Activated CD4-positive, alpha-beta memory T cell treated with anti-CD3 and anti-CD28 coated beads for 36 hours (primary cell): ENCODE results near the gene CRIM1. TPM values are rescaled to one million over a fixed set of nuclear protein-coding genes. Genes with fewer than 3 reads are reported as not detected.
A peak's percentile ranks its signal among the peaks of the same experiment; 100 is the strongest.

Source experiments
- CTCF ChIA-PET: fragments of 350-600 bp; sonication (Branson Sonifier 250); formaldehyde crosslinking; loops from one replicate; lab custom pipeline; 2021; ENCODE audit warnings: antibody characterized with exemption, inconsistent platforms; lab: Charles Lee
- POLR2A ChIA-PET: fragments of 350-600 bp; sonication (Branson Sonifier 250); formaldehyde crosslinking; loops from one replicate; lab custom pipeline; 2021; ENCODE audit warnings: antibody characterized with exemption; lab: Charles Lee
- DNase-seq: peaks from one replicate; pipeline ENCODE4 v3.0.0-alpha.2; 2020
- H3K27ac Mint-ChIP-seq: one replicate; pipeline ENCODE4 v1.8.0; 2021; ENCODE audit warnings: mixed read lengths
- H3K27me3 Mint-ChIP-seq: one replicate; pipeline ENCODE4 v1.8.0; 2021; ENCODE audit warnings: mixed read lengths
- H3K36me3 Mint-ChIP-seq: one replicate; pipeline ENCODE4 v1.8.0; 2021; ENCODE audit warnings: mixed read lengths
- H3K4me1 Mint-ChIP-seq: one replicate; pipeline ENCODE4 v1.8.0; 2021; ENCODE audit warnings: low read depth, mixed read lengths
- H3K4me3 Mint-ChIP-seq: one replicate; pipeline ENCODE4 v1.8.0; 2021; ENCODE audit warnings: mild to moderate bottlenecking, mixed read lengths
- H3K9me3 Mint-ChIP-seq: one replicate; pipeline ENCODE4 v1.8.0; 2021; ENCODE audit warnings: mixed read lengths
- intact Hi-C: fragments of 100-400 bp; cut with micrococcal nuclease; formaldehyde crosslinking; loops from one replicate; pipeline ENCODE4 v1.15.1; 2023
- total RNA-seq, 2 experiments: library from RNA; stranded (reverse); gene quantifications; one replicate each; pipeline ENCODE4 v1.2.3, GENCODE V29; 2021

Gene CRIM1
- total RNA-seq, 2 experiments from 2014 or later, result 5.3 to 5.5 TPM

GRCh38 chr2:36389577-36389976, 34.0 kb downstream of the CRIM1 start:
- H3K27me3 Mint-ChIP-seq, result peaks cover 5% of the 10 kb centered on the region
- H3K4me3 Mint-ChIP-seq, result no peak overlapping the region
- H3K9me3 Mint-ChIP-seq, result no peaks in the 10 kb centered on the region
- no peak overlapping the region for H3K27ac Mint-ChIP-seq
- H3K4me1 Mint-ChIP-seq, result peaks cover 7% of the 10 kb centered on the region
- H3K36me3 Mint-ChIP-seq, result no peaks in the 10 kb centered on the region
- intact Hi-C loops, result no loop called here
- POLR2A ChIA-PET, result no interaction called here
- CTCF ChIA-PET, result interaction anchor here (1.1 kb wide), 1 partner anchor 37 kb away, joined by 3 read pairs; no protein-coding TSS in a partner anchor
- no peak for DNase-seq

- ChIA-PET CTCF (no interaction called here), POLR2A (no interaction called here)
- DNase-seq, result no peak
- intact Hi-C loops, result no loop called here
- Mint-ChIP-seq H3K27ac (no peak overlapping the region), H3K9me3 (no peaks in the 10 kb centered on the region), H3K27me3 (no peaks in the 10 kb centered on the region), H3K36me3 (no peaks in the 10 kb centered on the region), H3K4me3 (no peak overlapping the region), H3K4me1 (peaks cover 2% of the 10 kb centered on the region)
Observed at GRCh38 chr2:36392571-36393255, 37.1 kb downstream of the CRIM1 start.

GRCh38 chr2:36393738-36394256, 38.2 kb downstream of the CRIM1 start:
- POLR2A ChIA-PET, result no interaction called here
- no peaks in the 10 kb centered on the region for H3K9me3 Mint-ChIP-seq
- no peaks in the 10 kb centered on the region for H3K4me1 Mint-ChIP-seq
- no peak for DNase-seq
- intact Hi-C loops, result no loop called here
- no peak overlapping the region for H3K27ac Mint-ChIP-seq
- H3K4me3 Mint-ChIP-seq, result no peak overlapping the region
- CTCF ChIA-PET, result no interaction called here
- H3K36me3 Mint-ChIP-seq, result no peaks in the 10 kb centered on the region
- H3K27me3 Mint-ChIP-seq, result no peaks in the 10 kb centered on the region

- intact Hi-C loops, result no loop called here
- DNase-seq, result no peak
- H3K4me3 Mint-ChIP-seq, result no peak overlapping the region
- H3K27me3 Mint-ChIP-seq, result no peaks in the 10 kb centered on the region
- POLR2A ChIA-PET, result no interaction called here
- CTCF ChIA-PET, result interaction anchor here (0.6 kb wide), 2 partner anchors 17 to 117 kb away, joined by 3 read pairs; no protein-coding TSS in a partner anchor
- H3K9me3 Mint-ChIP-seq, result no peaks in the 10 kb centered on the region
- no peaks in the 10 kb centered on the region for H3K36me3 Mint-ChIP-seq
- H3K27ac Mint-ChIP-seq, result no peak overlapping the region
- no peaks in the 10 kb centered on the region for H3K4me1 Mint-ChIP-seq
Observed at GRCh38 chr2:36394804-36395203, 39.2 kb downstream of the CRIM1 start.

- H3K27me3 Mint-ChIP-seq, result no peaks in the 10 kb centered on the region
- no peaks in the 10 kb centered on the region for H3K9me3 Mint-ChIP-seq
- CTCF ChIA-PET, result no interaction called here
Observed at GRCh38 chr2:36395866-36396265, 40.3 kb downstream of the CRIM1 start.

GRCh38 chr2:36396878-36397539, 41.4 kb downstream of the CRIM1 start:
- Mint-ChIP-seq H3K27ac (no peak overlapping the region), H3K36me3 (no peaks in the 10 kb centered on the region), H3K9me3 (no peaks in the 10 kb centered on the region), H3K4me3 (no peak overlapping the region), H3K27me3 (no peaks in the 10 kb centered on the region), H3K4me1 (no peaks in the 10 kb centered on the region)
- POLR2A ChIA-PET, result no interaction called here
- CTCF ChIA-PET, result interaction anchor here (0.6 kb wide), 1 partner anchor 140 kb away, joined by 3 read pairs; no protein-coding TSS in a partner anchor
- intact Hi-C loops, result no loop called here
- DNase-seq, result no peak

More at GRCh38 chr2:36395866-36396265, 40.3 kb downstream of the CRIM1 start:
- no peak for DNase-seq
- Mint-ChIP-seq H3K36me3 (no peaks in the 10 kb centered on the region), H3K4me3 (no peak overlapping the region), H3K27ac (no peak overlapping the region), H3K4me1 (no peaks in the 10 kb centered on the region)
- intact Hi-C loops, result no loop called here
- POLR2A ChIA-PET, result no interaction called here

GRCh38 chr2:36397728-36398413, 42.3 kb downstream of the CRIM1 start:
- POLR2A ChIA-PET, result no interaction called here

GRCh38 chr2:36399050-36399449, 43.5 kb downstream of the CRIM1 start:
- no peak for DNase-seq
- ChIA-PET CTCF (interaction anchor here (0.7 kb wide), 1 partner anchor 25 kb away, joined by 3 read pairs; no protein-coding TSS in a partner anchor), POLR2A (no interaction called here)
- Mint-ChIP-seq H3K4me1 (no peaks in the 10 kb centered on the region), H3K36me3 (no peaks in the 10 kb centered on the region), H3K4me3 (no peak overlapping the region), H3K27ac (no peak overlapping the region), H3K27me3 (no peaks in the 10 kb centered on the region), H3K9me3 (no peaks in the 10 kb centered on the region)
- intact Hi-C loops, result no loop called here

More at GRCh38 chr2:36397728-36398413, 42.3 kb downstream of the CRIM1 start:
- Mint-ChIP-seq H3K4me1 (no peaks in the 10 kb centered on the region), H3K27ac (no peak overlapping the region), H3K27me3 (no peaks in the 10 kb centered on the region), H3K4me3 (no peak overlapping the region), H3K36me3 (no peaks in the 10 kb centered on the region), H3K9me3 (no peaks in the 10 kb centered on the region)
- intact Hi-C loops, result no loop called here
- no peak for DNase-seq
- CTCF ChIA-PET, result no interaction called here

GRCh38 chr2:36403675-36404230, 48.2 kb downstream of the CRIM1 start:
- CTCF ChIA-PET, result interaction anchor here (1.5 kb wide), 1 partner anchor 51 kb away, joined by 4 read pairs; no protein-coding TSS in a partner anchor

GRCh38 chr2:36404318-36404717, 48.7 kb downstream of the CRIM1 start:
- no peak overlapping the region for H3K27ac Mint-ChIP-seq
- no peaks in the 10 kb centered on the region for H3K4me1 Mint-ChIP-seq
- no peak overlapping the region for H3K4me3 Mint-ChIP-seq
- no peaks in the 10 kb centered on the region for H3K9me3 Mint-ChIP-seq
- ChIA-PET CTCF (interaction anchor here (1.5 kb wide), 1 partner anchor 51 kb away, joined by 4 read pairs; no protein-coding TSS in a partner anchor), POLR2A (no interaction called here)
- DNase-seq, result no peak
- no peaks in the 10 kb centered on the region for H3K36me3 Mint-ChIP-seq
- H3K27me3 Mint-ChIP-seq, result no peaks in the 10 kb centered on the region
- intact Hi-C loops, result no loop called here

More at GRCh38 chr2:36403675-36404230, 48.2 kb downstream of the CRIM1 start:
- Mint-ChIP-seq H3K36me3 (no peaks in the 10 kb centered on the region), H3K4me1 (no peaks in the 10 kb centered on the region), H3K27ac (no peak overlapping the region), H3K27me3 (no peaks in the 10 kb centered on the region), H3K4me3 (no peak overlapping the region), H3K9me3 (no peaks in the 10 kb centered on the region)
- POLR2A ChIA-PET, result no interaction called here
- intact Hi-C loops, result no loop called here
- DNase-seq, result peak; percentile 19

GRCh38 chr2:36404754-36405153, 49.2 kb downstream of the CRIM1 start:
- POLR2A ChIA-PET, result no interaction called here
- CTCF ChIA-PET, result interaction anchor here (1.5 kb wide), 1 partner anchor 52 kb away, joined by 4 read pairs; no protein-coding TSS in a partner anchor
- intact Hi-C loops, result no loop called here
- Mint-ChIP-seq H3K4me1 (no peaks in the 10 kb centered on the region), H3K4me3 (no peak overlapping the region), H3K27me3 (no peaks in the 10 kb centered on the region), H3K27ac (no peak overlapping the region), H3K36me3 (no peaks in the 10 kb centered on the region), H3K9me3 (no peaks in the 10 kb centered on the region)
- DNase-seq, result no peak

GRCh38 chr2:36405183-36405582, 49.6 kb downstream of the CRIM1 start:
- Mint-ChIP-seq H3K4me3 (no peak overlapping the region), H3K4me1 (no peaks in the 10 kb centered on the region), H3K27me3 (no peaks in the 10 kb centered on the region), H3K27ac (no peak overlapping the region), H3K9me3 (no peaks in the 10 kb centered on the region), H3K36me3 (no peaks in the 10 kb centered on the region)
- DNase-seq, result no peak
- intact Hi-C loops, result no loop called here
- POLR2A ChIA-PET, result no interaction called here
- CTCF ChIA-PET, result no interaction called here
